Cardiac muscle cell (in vitro differentiated cells and primary cell): ENCODE measurements around the gene ACOXL. TPM values are rescaled to one million over a fixed set of nuclear protein-coding genes. Genes with fewer than 3 reads are reported as not detected.

Experiments
- DNase-seq, 2 donors: peaks; one replicate each; pipeline versions ENCODE4 v3.0.0 to v3.0.0-alpha.2; 2010 to 2017; ENCODE audit warnings: low read depth in 1 of 2, low spot score in 1 of 2
- H3K27ac ChIP-seq: fragments of 200-600 bp; sonication (generic); 2 replicates; pipeline ENCODE4 v1.5.1; 2016
- H3K27me3 ChIP-seq: fragments of 200-600 bp; sonication (generic); 2 replicates; pipeline ENCODE4 v1.6.0; 2016; ENCODE audit warnings: control low read depth
- H3K36me3 ChIP-seq: fragments of 200-600 bp; sonication (generic); 2 replicates; pipeline ENCODE4 v1.5.1; 2016; ENCODE audit warnings: control low read depth
- H3K4me1 ChIP-seq: fragments of 200-600 bp; sonication (generic); 2 replicates; pipeline ENCODE4 v1.8.1; 2017; ENCODE audit warnings: low read depth, mild to moderate bottlenecking, mixed run types
- H3K4me3 ChIP-seq: fragments of 200-600 bp; sonication (generic); 2 replicates; pipeline ENCODE4 v1.5.1; 2016; ENCODE audit warnings: mild to moderate bottlenecking
- H3K9me3 ChIP-seq: fragments of 200-600 bp; sonication (generic); 2 replicates; pipeline ENCODE4 v1.5.1; 2017; ENCODE audit warnings: low read depth, mild to moderate bottlenecking, control low read depth
- CTCF ChIP-seq: IDR thresholded peaks from 2 replicates; pipeline ENCODE4 v1.5.1; 2012; ENCODE audit warnings: low read depth, mild to moderate bottlenecking, low read length
- polyA plus RNA-seq: library from polyadenylated mRNA; unstranded; fragments of >200 nt; fragmentation: Nextera tagmentation; extraction: Ambion mirVana; gene quantifications from 2 replicates; pipeline ENCODE4 v1.2.1, GENCODE V29; 2016
- total RNA-seq: library from RNA; depleted of rRNA; stranded (reverse); fragments of >200 nt; gene quantifications from 2 replicates; pipeline ENCODE4 v1.2.3, GENCODE V29; 2016

Gene ACOXL
- total and polyA plus RNA-seq, 2 experiments from 2014 or later, result 0.89 to 2.4 TPM

- no peak for TF ChIP-seq CTCF
- H3K27me3 ChIP-seq, result no peaks in the 10 kb centered on the region
- no peak overlapping the region for H3K27ac ChIP-seq
- no peak for DNase-seq
- no peaks in the 10 kb centered on the region for H3K36me3 ChIP-seq
- H3K9me3 ChIP-seq, result no peaks in the 10 kb centered on the region
- H3K4me1 ChIP-seq, result no peaks in the 10 kb centered on the region
- no peak overlapping the region for H3K4me3 ChIP-seq
Measured at GRCh38 chr2:111108745-111109271, 376.4 kb downstream of the ACOXL start.

- no peak overlapping the region for H3K4me3 ChIP-seq
- H3K4me1 ChIP-seq, result no peaks in the 10 kb centered on the region
- no peaks in the 10 kb centered on the region for H3K36me3 ChIP-seq
- no peak overlapping the region for H3K27ac ChIP-seq
- H3K27me3 ChIP-seq, result peaks cover 18% of the 10 kb centered on the region
- no peak for DNase-seq
- no peak for TF ChIP-seq CTCF
- H3K9me3 ChIP-seq, result no peaks in the 10 kb centered on the region
Measured at GRCh38 chr2:111111101-111111755, 378.9 kb downstream of the ACOXL start.

GRCh38 chr2:111113838-111114237, 381.5 kb downstream of the ACOXL start:
- Histone ChIP-seq H3K27me3 (peaks cover 44% of the 10 kb centered on the region), H3K9me3 (no peaks in the 10 kb centered on the region), H3K4me1 (peaks cover 12% of the 10 kb centered on the region), H3K4me3 (no peak overlapping the region), H3K36me3 (no peaks in the 10 kb centered on the region), H3K27ac (no peak overlapping the region)
- TF ChIP-seq CTCF, result no peak
- DNase-seq, result no peak

GRCh38 chr2:111116011-111116746, 383.8 kb downstream of the ACOXL start:
- peaks cover 12% of the 10 kb centered on the region for H3K4me1 ChIP-seq
- DNase-seq, result no peak
- no peak for TF ChIP-seq CTCF
- no peak overlapping the region for H3K4me3 ChIP-seq
- H3K36me3 ChIP-seq, result no peaks in the 10 kb centered on the region
- H3K27me3 ChIP-seq, result peaks cover 57% of the 10 kb centered on the region
- no peak overlapping the region for H3K27ac ChIP-seq
- H3K9me3 ChIP-seq, result no peaks in the 10 kb centered on the region

- Histone ChIP-seq H3K27me3 (peaks cover 57% of the 10 kb centered on the region), H3K9me3 (no peaks in the 10 kb centered on the region), H3K27ac (no peak overlapping the region), H3K4me3 (peak overlapping the region; percentile 56), H3K4me1 (peaks cover 12% of the 10 kb centered on the region), H3K36me3 (no peaks in the 10 kb centered on the region)
- TF ChIP-seq CTCF, result peak; percentile 95
- peak; percentile 78 to 80 for DNase-seq
Measured at GRCh38 chr2:111116843-111117597, 384.6 kb downstream of the ACOXL start.
